NT2/D1 (cell line): Measurements from ENCODE around the gene CTSD.

Experiments
- SUZ12 ChIP-seq: IDR thresholded peaks from 2 replicates; pipeline ENCODE4 v1.6.1; 2011; ENCODE audit not compliant: insufficient read length, insufficient read depth; ENCODE audit errors: extremely low read depth
- YY1 ChIP-seq: IDR thresholded peaks from 2 replicates; pipeline ENCODE4 v1.6.1; 2011; ENCODE audit not compliant: insufficient read length, insufficient read depth
- ZNF274 ChIP-seq: IDR thresholded peaks from 2 replicates; pipeline ENCODE4 v1.6.1; 2011; ENCODE audit warnings: mild to moderate bottlenecking, low read depth, low read length

- TF ChIP-seq SUZ12: no peak
- TF ChIP-seq ZNF274: no peak
- TF ChIP-seq YY1: no peak
These were observed 2.4 kb downstream of the CTSD start for GRCh38 chr11:1761110-1761856.
